Urinary bladder (tissue), 4 donors: Measurements from ENCODE around the gene GAA. TPM values are rescaled to one million over a fixed set of nuclear protein-coding genes. Genes with fewer than 3 reads are reported as not detected.

Experiments used
- DNase-seq: peaks from one replicate; pipeline ENCODE4 v3.0.0-alpha.2; 2015; ENCODE audit errors: extremely low spot score
- H3K27ac ChIP-seq: one replicate; pipeline ENCODE4 v1.5.1; 2013; ENCODE audit warnings: low read depth, mild to moderate bottlenecking, moderate library complexity
- H3K36me3 ChIP-seq: one replicate; pipeline ENCODE4 v1.6.1; 2013; ENCODE audit warnings: mild to moderate bottlenecking, moderate library complexity; ENCODE audit not compliant: insufficient read depth
- H3K4me1 ChIP-seq: one replicate; pipeline ENCODE4 v1.6.1; 2013; ENCODE audit warnings: mild to moderate bottlenecking, moderate library complexity; ENCODE audit not compliant: insufficient read depth
- H3K4me3 ChIP-seq: one replicate; pipeline ENCODE4 v1.5.1; 2013; ENCODE audit warnings: low read depth, low read length
- WGBS: extraction: QIAGEN DNeasy Blood & Tissue Kit; methylation state at CpG from one replicate; pipeline ENCODE4 v1.1.7; 2013; 5-methylcytosine and 5-hydroxymethylcytosine counted together
- polyA plus RNA-seq: library from polyadenylated mRNA; stranded (reverse); fragments of 200-250 nt; gene quantifications from one replicate; pipeline ENCODE4 v1.2.3, GENCODE V29; 2013
- total RNA-seq: library from RNA; depleted of rRNA; stranded (reverse); fragments of >200 nt; gene quantifications from one replicate; pipeline ENCODE4 v1.2.3, GENCODE V29; 2014
- donor health status: healthy with polysubstance abuse.
- donor health status: healthy.

GAA gene
- total RNA-seq (21.4 TPM), polyA plus RNA-seq (54.4 TPM)

- H3K4me1 ChIP-seq: no peaks in the 10 kb centered on the region
- peak within 1 kb of the TSS; percentile 43 for H3K27ac ChIP-seq
- WGBS: under 1% methylated on average over 114 of the region's 114 CpGs
- H3K36me3 ChIP-seq: no peaks in the 10 kb centered on the region
- peak within 1 kb of the TSS; percentile 67 for H3K4me3 ChIP-seq
- no peak for DNase-seq
These were observed at the start of gene GAA for GRCh38 chr17:80101011-80101945. GAA (plus strand) TSS chr17:80101581; CDS start chr17:80104587, 3,006 bp downstream.

- Histone ChIP-seq H3K4me3 (no peak overlapping the region), H3K4me1 (no peaks in the 10 kb centered on the region), H3K36me3 (no peaks in the 10 kb centered on the region), H3K27ac (no peak overlapping the region)
- no peak for DNase-seq
- WGBS: 94% methylated on average over 11 of the region's 11 CpGs
These were observed 49.7 kb upstream of the GAA start for GRCh38 chr17:80051681-80052080.

GRCh38 chr17:80053102-80053501 lies 48.3 kb upstream of the GAA start:
- Histone ChIP-seq H3K36me3 (no peaks in the 10 kb centered on the region), H3K4me1 (no peaks in the 10 kb centered on the region), H3K27ac (no peak overlapping the region), H3K4me3 (no peak overlapping the region)
- DNase-seq: no peak
- 84% methylated on average over 10 of the region's 10 CpGs for WGBS

GRCh38 chr17:80055597-80055996 lies 45.8 kb upstream of the GAA start:
- Histone ChIP-seq H3K27ac (no peak overlapping the region), H3K4me1 (no peaks in the 10 kb centered on the region), H3K4me3 (no peak overlapping the region), H3K36me3 (no peaks in the 10 kb centered on the region)
- 90% methylated on average over 9 of the region's 9 CpGs for WGBS
- DNase-seq: no peak

- Histone ChIP-seq H3K27ac (no peak overlapping the region), H3K36me3 (no peaks in the 10 kb centered on the region), H3K4me3 (no peak overlapping the region), H3K4me1 (no peaks in the 10 kb centered on the region)
- no peak for DNase-seq
- 96% methylated on average over 28 of the region's 28 CpGs for WGBS
These were observed 42.9 kb upstream of the GAA start for GRCh38 chr17:80058311-80058955.

- no peaks in the 10 kb centered on the region for H3K4me1 ChIP-seq
- DNase-seq: no peak
- WGBS: 67% methylated on average over 4 of the region's 4 CpGs
These were observed 40.7 kb upstream of the GAA start for GRCh38 chr17:80060644-80061043.

GRCh38 chr17:80061421-80061820 lies 40.0 kb upstream of the GAA start:
- no peak for DNase-seq
- no peaks in the 10 kb centered on the region for H3K36me3 ChIP-seq
- H3K4me1 ChIP-seq: no peaks in the 10 kb centered on the region
- 91% methylated on average over 12 of the region's 12 CpGs for WGBS
- no peak overlapping the region for H3K27ac ChIP-seq
- H3K4me3 ChIP-seq: no peak overlapping the region

More at GRCh38 chr17:80060644-80061043, 40.7 kb upstream of the GAA start:
- Histone ChIP-seq H3K27ac (no peak overlapping the region), H3K4me3 (no peak overlapping the region), H3K36me3 (no peaks in the 10 kb centered on the region)

GRCh38 chr17:80063830-80064585 lies 37.4 kb upstream of the GAA start:
- 80% methylated on average over 27 of the region's 27 CpGs for WGBS
- Histone ChIP-seq H3K4me3 (no peak overlapping the region), H3K36me3 (no peaks in the 10 kb centered on the region), H3K4me1 (no peaks in the 10 kb centered on the region), H3K27ac (no peak overlapping the region)
- no peak for DNase-seq

GRCh38 chr17:80064696-80065095 lies 36.7 kb upstream of the GAA start:
- WGBS: 76% methylated on average over 8 of the region's 8 CpGs
- H3K27ac ChIP-seq: no peak overlapping the region
- H3K4me1 ChIP-seq: no peaks in the 10 kb centered on the region
- DNase-seq: no peak
- no peak overlapping the region for H3K4me3 ChIP-seq
- H3K36me3 ChIP-seq: no peaks in the 10 kb centered on the region

- Histone ChIP-seq H3K36me3 (no peaks in the 10 kb centered on the region), H3K4me1 (no peaks in the 10 kb centered on the region), H3K4me3 (no peak overlapping the region), H3K27ac (no peak overlapping the region)
- no peak for DNase-seq
- 84% methylated on average over 32 of the region's 32 CpGs for WGBS
These were observed 35.8 kb upstream of the GAA start for GRCh38 chr17:80065478-80066170.

- 92% methylated on average over 31 of the region's 31 CpGs for WGBS
- Histone ChIP-seq H3K27ac (no peak overlapping the region), H3K4me1 (no peaks in the 10 kb centered on the region), H3K36me3 (no peaks in the 10 kb centered on the region), H3K4me3 (no peak overlapping the region)
- DNase-seq: no peak
These were observed 33.9 kb upstream of the GAA start for GRCh38 chr17:80067393-80067986.

GRCh38 chr17:80068301-80069222 lies 32.8 kb upstream of the GAA start:
- no peak overlapping the region for H3K4me3 ChIP-seq
- DNase-seq: peak; percentile 31
- H3K4me1 ChIP-seq: no peaks in the 10 kb centered on the region
- WGBS: 34% methylated on average over 23 of the region's 23 CpGs
- peak overlapping the region; percentile 38 for H3K27ac ChIP-seq
- H3K36me3 ChIP-seq: no peaks in the 10 kb centered on the region
